Activated CD4-positive, CD25-positive, alpha-beta regulatory T cell (primary cell): ENCODE measurements around the gene ZNF846.
"Not testable (repeated sequence)": the region's sequence is repeated elsewhere in the genome, so short reads cannot be mapped to it uniquely, and the experiment has no call there.

Experiments
- DNase-seq, 4 experiments: peaks; one replicate each; lab custom pipeline; 2025; lab: John Stamatoyannopoulos, UW

The ZNF846 gene

DNA sequence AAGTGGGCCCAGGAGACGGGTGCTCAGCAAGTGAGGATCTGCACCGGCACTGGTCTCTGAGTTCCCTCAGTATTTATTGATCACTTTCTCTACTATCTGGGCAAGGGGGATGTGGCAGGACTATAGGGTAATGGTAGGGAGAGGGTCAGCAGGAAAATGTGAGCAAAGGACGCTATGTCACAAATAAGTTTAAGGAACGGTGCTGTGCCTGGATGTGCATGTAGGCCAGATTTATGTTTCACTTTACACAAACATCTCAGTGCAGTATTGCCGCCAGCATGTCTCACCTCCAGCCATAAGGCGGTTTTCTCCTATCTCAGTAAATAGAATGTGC is 15.6 kb upstream of the ZNF846 start:
- not testable (repeated sequence) for DNase-seq

DNA sequence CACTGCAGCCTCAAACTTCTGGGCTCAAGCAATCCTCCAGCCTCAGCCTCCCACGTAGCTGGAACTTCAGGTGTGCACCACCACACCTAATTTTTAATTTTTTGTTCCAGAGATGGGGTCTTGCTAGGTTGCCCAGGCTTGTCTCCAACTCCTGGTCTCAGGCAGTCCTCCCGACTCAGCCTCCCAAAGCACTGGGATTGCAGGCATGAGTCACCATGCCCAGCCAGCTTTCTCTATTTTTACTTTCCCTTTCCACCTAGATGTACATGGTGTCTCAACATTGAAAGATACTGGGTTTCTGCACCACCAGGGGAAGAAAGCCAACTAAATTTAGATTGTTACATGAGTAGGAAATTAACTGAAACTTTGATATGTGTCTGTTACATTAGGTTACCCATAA is 13.8 kb upstream of the ZNF846 start:
- DNase-seq = no peak

DNA sequence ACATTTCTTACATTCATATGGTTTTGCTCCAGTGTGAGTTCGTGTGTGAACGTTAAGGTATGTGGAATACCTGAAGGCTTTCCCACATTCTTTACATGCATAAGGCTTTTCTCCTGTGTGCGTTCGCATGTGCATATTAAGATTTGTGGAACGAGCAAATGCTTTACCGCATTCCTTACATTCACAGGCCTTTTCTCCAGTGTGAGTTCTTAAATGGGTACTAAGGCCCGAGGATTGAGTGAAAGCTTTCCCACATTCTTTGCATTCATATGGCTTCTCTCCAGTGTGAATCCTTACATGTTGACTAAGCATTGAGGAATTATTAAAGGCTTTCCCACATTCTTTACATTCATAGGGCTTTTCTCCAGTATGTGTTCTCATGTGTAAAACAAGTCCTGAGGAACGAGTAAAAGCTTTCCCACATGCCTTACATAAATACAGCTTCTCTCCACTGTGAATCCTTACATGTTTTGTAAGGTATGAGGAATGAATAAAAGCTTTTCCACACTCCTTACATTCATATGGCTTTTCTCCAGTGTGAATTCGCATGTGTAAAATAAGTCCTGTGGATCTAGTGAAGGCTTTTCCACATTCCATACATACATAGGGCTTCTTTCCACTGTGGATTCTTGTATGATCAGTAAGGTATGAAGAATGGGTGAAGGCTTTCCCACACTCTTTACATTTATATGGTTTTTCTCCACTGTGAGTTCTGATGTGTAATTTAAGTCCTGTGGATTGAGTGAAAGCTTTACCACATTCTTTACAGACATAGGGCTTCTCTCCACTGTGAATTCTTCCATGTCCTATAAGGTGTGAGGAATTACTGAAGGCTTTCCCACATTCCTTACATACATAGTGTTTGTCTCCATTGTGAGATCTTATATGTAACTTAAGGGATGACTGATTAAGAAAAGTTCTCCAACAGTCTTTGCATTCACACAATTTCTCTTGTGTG is 10.7 kb downstream of the ZNF846 start:
- DNase-seq = no peak

DNA sequence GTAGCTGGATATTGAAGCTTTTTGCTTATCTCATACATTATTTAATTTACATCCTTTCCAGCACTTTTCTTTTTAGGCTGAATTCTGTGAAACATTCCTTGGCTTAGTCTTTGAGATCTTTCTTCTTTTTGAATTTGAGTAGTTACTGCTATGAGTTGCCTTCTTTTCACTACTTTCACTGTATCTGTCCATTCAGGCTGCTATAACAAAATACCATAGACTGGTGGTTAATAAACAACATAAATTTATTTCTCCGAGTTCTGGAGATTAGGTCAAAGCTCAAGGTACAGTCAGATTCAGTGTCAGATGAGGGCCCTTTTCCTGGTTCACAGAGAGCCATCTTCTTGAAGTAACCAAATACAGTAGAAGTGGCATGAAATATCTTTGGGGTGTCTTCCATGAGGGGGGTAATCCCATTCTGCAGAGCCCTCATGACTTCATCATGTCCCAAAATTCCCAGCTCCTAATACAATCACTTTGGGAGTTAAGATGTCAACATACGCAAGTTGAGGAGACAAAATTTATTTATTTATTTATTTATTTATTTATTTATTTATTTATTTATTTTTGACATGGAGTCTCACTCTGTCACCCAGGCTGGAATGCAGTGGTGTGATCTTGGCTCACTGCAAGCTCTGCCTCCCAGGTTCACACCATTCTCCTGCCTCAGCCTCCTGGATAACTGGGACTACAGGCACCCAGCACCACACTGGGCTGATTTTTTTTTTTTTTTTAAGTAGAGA is 15.7 kb downstream of the ZNF846 start:
- DNase-seq = no peak

DNA sequence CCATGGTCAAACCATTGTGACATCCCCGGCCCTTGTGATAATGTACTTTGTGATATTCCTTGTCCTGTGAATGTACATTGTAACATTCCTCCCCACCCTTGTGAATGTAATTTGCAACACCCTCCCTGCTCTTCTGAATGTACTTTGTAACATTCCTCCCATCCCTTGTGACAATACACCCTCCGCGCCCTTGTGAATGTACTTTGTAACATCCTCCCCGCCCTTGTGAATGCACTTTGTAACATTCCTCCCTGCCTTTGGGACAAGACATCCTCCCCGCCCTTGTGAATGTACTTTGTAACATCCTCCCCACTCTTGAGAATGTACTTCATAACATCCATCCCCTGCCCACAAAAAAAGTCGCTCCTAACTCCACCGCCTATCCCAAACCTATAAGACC is 17.1 kb downstream of the ZNF846 start:
- DNase-seq = no peak

DNA sequence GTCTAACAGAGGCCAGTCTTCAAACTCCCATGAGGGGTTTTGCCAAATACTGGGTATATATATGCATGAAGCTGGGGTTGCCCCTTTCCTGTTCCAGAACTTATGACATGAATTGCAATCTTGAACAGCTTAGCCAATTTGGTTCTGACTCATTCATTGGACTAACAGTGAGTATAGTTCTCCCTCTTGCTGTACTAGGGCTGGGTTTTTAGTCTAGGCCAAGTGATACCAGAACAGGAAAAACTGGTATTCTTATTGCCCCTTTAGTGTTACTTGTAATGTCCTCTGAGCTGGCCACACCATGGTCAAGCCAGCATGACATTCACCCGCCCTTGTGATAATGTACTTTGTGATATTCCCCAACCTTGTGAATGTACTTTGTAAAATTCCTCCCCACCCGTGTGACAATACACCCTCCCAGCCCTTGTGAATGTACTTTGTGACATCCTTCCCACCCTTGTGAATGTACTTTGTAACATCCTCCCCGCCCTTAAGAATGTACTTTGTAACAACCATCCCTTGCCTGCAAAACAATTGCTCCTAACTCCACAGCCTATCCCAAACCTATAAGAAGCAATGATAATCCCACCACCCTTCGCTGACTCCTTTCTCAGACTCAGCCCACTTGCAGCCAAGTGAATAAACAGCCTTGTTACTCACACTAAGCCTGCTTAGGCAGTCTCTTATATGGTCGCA is 26.9 kb downstream of the ZNF846 start:
- DNase-seq = no peak

DNA sequence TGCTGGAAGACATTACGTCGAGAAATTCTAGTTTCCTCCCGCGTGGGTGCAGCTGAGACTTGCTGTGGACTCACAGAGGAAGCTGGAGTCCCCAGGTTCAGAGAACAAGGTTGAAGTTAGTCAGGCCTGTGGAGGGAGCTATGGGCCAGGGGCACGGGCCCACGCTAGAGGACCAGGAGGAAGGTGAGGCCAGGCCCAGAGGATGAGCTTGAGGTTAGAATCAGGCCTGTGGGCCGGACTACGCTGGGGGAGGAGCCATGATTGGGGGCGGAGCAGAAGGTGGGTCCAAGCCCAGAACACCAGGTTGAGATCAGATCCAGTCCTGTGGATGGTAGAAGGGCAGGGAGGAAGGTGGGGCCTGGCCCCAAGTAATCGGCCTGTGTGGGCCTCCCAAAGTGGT is 32.6 kb downstream of the ZNF846 start:
- no peak for DNase-seq

DNA sequence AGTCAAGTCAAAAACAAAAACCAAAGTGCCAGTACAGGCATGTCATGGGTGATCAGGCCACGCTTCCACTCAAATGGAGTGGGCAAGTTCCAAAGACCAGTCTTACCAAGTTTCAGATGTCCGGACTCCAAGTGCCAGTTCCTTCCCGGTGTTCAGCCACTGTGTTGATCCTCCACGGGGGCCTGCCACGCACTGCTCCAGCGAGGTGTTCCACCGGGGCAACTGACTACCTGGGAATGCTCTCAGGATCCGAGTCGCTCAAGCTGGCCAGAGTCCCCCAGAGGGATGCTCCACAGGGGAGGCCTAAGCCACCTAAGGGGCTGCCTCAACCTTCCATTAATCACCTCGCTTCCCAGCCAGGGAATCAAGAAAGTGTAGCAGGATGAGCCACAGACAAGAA is 38.5 kb downstream of the ZNF846 start:
- DNase-seq = not testable (repeated sequence)

DNA sequence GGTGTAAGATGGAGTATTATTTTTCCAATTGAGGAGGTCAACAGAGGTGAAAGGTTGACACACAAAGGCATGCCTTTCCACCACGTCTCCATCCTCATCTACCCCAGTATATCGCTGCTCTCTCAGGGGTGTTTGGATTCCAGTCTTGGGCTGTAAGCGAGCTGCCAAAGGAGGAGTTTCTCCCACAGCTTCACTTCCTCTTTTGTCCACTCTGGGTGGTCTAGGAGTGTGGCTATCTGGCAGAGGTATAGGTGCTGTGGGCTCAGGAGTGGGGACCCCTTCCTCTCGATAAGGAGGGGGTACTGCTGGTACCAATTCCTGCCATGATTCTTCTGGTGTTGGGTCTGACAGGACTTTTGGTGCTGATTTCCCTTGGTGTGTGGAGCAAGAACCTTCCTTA is 39.4 kb downstream of the ZNF846 start:
- no peak for DNase-seq

DNA sequence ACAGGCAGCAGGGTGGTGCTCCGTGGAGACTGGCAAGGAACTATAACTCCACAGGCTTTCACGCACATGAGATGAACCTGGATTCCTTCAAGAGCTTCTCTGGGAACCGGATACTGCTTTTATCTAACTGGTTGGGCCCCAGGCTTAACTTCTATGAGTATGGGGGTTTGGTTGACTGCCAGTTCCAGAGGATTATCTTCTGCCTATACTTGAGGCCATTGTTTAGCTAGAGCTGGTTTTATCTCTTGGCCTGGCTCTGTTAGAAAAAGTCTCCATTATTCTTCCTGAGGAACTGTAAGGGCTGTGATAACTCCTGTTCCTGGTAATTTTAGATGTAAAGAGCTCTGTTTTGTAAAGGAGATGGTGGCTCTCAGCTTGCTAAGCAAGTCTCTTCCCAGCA is 40.9 kb downstream of the ZNF846 start:
- DNase-seq = no peak

DNA sequence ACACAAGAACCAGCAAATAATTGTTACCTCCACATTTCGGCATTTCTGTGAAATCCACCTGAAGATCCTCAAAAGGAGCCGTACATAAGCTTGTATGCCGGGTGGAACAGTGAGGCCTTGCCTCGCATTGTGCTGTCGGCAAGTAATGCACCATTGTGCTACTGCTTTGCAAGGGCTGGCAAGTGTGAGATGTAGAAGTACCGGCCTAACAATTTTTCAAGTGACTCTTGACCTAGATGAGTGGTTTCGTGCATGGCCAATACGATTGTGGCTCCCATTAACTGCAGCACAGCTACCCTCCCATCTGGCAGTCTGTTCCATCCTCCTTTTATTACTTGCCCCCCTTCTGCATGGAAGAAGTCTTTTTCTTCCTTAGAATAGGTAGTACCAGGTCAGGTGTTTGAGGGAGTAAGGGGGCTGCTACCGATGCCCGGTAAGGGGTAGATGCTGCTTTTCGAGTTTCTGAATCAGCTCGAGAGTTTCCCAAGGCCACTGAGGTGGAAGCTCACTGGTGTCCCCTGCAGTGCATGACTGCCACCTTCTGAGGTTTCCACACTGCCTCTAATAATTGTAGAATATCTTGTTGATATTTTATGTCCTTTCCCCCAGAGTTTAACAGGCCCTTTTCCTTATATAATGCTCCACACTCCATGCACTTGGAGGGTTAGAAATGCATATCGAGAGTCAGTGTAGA is 42.9 kb downstream of the ZNF846 start:
- not testable (repeated sequence) for DNase-seq

DNA sequence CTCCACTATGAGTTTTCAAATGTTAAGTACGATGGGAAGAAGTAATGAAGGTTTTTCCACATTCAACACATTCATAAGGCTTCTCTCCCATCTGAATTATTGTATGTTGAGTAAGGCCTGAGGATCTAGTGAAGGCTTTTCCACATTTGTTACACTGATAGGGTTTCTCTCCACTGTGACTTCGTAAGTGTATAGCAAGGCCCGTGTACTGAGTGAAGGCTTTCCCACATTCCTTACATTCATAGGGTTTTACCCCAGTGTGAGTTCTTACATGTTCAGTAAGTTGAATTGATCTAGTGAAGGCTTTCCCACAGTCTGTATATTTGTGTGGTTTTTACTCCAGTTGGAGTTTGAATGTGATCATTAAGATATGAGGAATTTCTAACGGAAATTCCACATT is 44.4 kb downstream of the ZNF846 start:
- DNase-seq = no peak

DNA sequence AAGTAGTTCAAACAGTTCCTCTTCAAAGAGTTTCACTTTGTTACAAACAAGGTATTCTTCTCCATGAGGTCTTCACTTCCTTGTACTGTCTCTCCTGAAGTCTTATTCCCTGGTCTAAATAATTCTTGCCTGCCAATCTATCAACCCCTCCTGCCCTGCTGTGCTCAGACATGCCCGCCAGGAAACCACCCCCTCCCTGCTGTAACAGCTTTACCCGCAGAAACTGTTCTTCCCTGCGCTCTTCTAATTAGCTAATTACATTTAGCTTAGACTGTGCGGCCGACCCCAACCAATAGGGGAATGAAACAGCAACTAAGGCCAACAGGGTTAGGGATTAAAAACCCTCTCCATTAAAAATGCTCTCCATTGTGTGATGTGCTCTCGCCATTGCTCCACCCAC is 46.7 kb downstream of the ZNF846 start:
- no peak for DNase-seq

DNA sequence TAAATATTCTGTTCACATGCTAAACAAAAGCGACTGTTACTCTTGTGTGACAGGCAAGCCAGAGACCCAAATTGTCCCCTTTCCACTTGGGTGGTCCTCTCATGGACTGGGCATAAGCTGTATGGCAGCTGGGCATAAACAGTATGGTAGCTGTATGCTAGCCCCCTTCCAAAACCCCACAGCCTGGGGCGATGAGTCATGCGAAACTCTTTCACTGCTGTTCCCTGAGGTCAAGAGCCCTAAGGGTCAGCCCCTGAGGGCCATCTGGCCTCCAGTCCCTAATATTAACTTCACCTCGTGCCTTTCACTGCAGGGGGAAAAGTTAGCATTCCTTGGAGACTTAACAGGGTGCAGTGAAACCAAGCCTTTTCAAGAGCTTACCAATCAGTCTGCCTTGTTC is 48.0 kb downstream of the ZNF846 start:
- DNase-seq = no peak

DNA sequence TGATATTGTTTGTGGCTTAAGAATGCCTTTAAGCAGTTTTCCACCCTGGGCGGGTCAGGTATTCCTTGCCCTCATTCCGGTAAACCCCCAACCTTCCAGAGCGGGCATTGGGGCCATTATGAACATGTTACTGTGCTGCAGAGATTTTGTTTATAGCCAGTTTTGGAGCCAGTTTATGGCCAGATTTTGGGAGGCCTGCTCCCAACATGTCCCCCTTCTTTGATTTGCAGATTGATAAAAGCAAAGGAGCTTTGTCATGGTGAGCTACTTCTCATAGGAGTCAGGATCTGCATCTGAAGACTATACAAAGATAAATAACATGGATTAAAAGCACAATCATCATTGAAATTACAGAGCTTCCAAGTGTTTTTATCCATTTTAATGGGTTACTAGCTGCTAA is 56.7 kb downstream of the ZNF846 start:
- no peak for DNase-seq

DNA sequence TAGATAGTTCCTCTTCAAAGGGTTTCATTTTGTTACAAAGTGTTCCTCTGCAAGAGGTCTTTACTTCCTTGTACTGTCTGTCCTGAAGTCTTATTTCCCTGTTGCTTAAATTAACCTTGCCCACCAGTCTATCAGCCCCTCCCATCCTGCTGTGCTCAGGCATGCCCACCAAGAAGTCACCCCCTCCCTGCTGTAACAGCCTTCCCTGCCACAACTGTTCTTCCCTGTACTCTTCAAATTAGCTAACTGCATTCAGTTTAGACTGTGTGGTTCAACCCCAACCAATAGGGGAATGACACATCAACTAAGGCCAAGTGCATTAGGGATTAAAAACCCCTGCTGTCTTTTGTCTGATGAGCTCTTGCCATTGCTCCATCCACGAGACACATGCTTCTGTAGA is 59.2 kb downstream of the ZNF846 start:
- no peak for DNase-seq

DNA sequence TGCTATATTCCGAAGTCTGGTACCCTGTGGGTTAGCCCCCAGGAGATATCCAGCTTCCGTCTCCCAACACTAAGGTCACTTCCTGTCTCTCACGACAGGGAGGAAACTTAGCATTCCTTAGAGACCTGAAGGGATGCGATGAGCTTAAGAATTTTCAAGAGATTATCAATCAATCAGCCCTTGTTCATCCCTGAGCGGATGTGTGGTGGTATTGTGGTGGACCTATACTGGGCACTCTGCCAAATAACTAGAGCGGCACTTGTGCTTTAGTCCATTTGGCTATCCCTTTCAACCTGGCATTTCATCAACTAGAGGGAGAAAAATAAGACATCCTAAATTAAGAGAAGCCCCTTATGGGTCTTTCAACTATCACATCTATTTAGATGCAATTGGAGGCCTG is 62.7 kb downstream of the ZNF846 start:
- DNase-seq = no peak

DNA sequence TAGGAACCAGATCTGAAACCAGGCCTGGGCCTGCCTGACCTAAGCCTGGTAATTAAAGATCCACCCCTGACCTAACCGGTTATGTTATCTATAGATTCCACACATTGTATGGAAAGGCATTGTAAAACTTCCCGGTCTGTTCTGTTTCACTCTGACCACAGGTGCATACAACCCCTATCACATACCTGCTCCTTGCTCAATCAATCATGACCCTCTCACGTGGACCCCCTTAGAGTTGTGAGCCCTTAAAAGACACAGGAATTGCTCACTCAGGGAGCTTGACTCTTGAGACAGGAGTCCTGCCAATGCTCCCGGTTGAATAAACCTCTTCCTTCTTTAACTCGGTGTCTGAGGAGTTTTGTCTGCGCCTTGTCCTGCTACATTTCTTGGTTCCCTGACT is 66.4 kb downstream of the ZNF846 start:
- DNase-seq = no peak
